ENCODE data around the gene DOCK9.

Gene DOCK9

DNA sequence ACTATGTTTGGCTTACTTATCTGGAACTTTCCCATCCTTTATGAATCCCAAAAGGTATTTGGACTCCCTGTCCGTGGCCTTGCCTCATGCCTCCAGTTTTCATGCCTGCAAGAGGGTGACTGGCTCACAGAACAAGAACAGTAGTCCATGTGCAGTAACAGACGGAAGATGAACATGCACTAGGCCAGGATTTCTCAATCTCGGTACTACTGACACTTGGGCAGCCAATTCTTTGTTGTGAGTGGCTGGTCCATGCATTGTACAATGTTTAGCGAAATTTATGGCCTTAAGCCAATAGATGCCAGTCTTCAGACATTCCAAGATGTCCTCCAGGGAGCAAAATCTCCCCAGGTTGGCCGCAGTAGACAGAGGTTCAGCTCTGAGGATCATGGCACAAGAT lies 61.9 kb downstream of the DOCK9 start:
- WGBS = 98% methylated on average over 5 of the region's 5 CpGs
- no peaks in the 10 kb centered on the region for H3K9me3 ChIP-seq (ENCODE audit: control insufficient read depth, low read length)
- H3K36me3 ChIP-seq (ENCODE audit: control insufficient read depth in 1 of 2, insufficient read depth in 2 of 2, low read depth in 1 of 2, low read length in 2 of 2) = peaks cover 0 to 14% of the 10 kb centered on the region in 2 experiments
- H3K27me3 ChIP-seq (ENCODE audit: control insufficient read depth in 1 of 2, insufficient read depth in 1 of 2, low read length in 2 of 2) = no peaks in the 10 kb centered on the region
- H2BK15ac ChIP-seq (ENCODE audit: low read depth, poor library complexity, severe bottlenecking) = no peak overlapping the region
- H2BK120ac ChIP-seq (ENCODE audit: low read depth, low read length) = no peak overlapping the region
- no peak overlapping the region for H3K14ac ChIP-seq (ENCODE audit: low read length in 2 of 2)
- no peak overlapping the region for H3K18ac ChIP-seq (ENCODE audit: low read depth in 1 of 2, low read length in 2 of 2)
- no peak overlapping the region for H4K91ac ChIP-seq (ENCODE audit: low read length)
- H3K9ac ChIP-seq (ENCODE audit: low read length) = no peak overlapping the region
- no peaks in the 10 kb centered on the region for H3K4me1 ChIP-seq (ENCODE audit: control insufficient read depth, insufficient read depth, low read depth, low read length)
- no peak for DNase-seq
- no peak overlapping the region for H2AK5ac ChIP-seq (ENCODE audit: low read length, severe bottlenecking)
- no peak overlapping the region for H3K23ac ChIP-seq (ENCODE audit: low read length in 2 of 2)
- H3K4ac ChIP-seq (ENCODE audit: low read depth in 1 of 2, low read length in 2 of 2) = no peak overlapping the region
- H2BK5ac ChIP-seq (ENCODE audit: low read depth, low read length, poor library complexity, severe bottlenecking) = no peak overlapping the region
- no peak overlapping the region for H3K27ac ChIP-seq (ENCODE audit: low read length, poor library complexity, severe bottlenecking)
- no peak overlapping the region for H3K4me3 ChIP-seq (ENCODE audit: insufficient read depth in 1 of 2, low read depth in 1 of 2, low read length in 2 of 2)
- H3K79me1 ChIP-seq (replicated peaks; ENCODE audit: low read length, poor library complexity, severe bottlenecking) = peaks cover 7% of the 10 kb centered on the region
- no peak overlapping the region for H3K4me2 ChIP-seq (ENCODE audit: low read length, poor library complexity, severe bottlenecking)
- H2BK12ac ChIP-seq (ENCODE audit: low read length in 2 of 2) = no peak overlapping the region
- H2AFZ ChIP-seq (ENCODE audit: low read depth, low read length) = no peak overlapping the region
- H4K8ac ChIP-seq (ENCODE audit: low read length) = no peak overlapping the region

DNA sequence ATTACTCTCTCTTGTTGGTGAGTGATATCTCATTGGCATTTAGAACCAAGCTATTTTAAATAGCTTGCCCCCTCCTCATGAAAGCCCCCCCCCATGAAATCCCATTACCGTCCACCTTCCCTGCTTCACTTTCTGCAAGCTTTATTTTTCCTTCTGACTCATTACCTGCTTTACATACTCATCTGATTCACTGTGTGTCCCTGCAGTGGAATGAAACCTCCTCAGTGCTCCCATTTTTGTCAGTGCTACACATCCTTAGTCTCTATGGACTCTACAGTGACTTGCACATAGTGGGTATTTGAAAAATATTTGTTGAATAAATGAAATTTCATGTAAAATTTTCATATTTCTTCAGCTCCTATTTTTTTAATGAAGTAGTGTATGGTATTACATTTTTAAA lies 62.3 kb downstream of the DOCK9 start:
- Histone ChIP-seq H3K36me3 (ENCODE audit: control insufficient read depth in 1 of 2, insufficient read depth in 2 of 2, low read depth in 1 of 2, low read length in 2 of 2) (peaks cover 0 to 14% of the 10 kb centered on the region in 2 experiments), H3K4me1 (ENCODE audit: control insufficient read depth, insufficient read depth, low read depth, low read length) (no peaks in the 10 kb centered on the region), H2BK12ac (ENCODE audit: low read length in 2 of 2) (no peak overlapping the region), H4K91ac (ENCODE audit: low read length) (no peak overlapping the region), H3K79me1 (replicated peaks; ENCODE audit: low read length, poor library complexity, severe bottlenecking) (peaks cover 8% of the 10 kb centered on the region), H3K18ac (ENCODE audit: low read depth in 1 of 2, low read length in 2 of 2) (no peak overlapping the region), H3K14ac (ENCODE audit: low read length in 2 of 2) (no peak overlapping the region), H3K4ac (ENCODE audit: low read depth in 1 of 2, low read length in 2 of 2) (no peak overlapping the region), H3K23ac (ENCODE audit: low read length in 2 of 2) (no peak overlapping the region), H2BK120ac (ENCODE audit: low read depth, low read length) (no peak overlapping the region), H3K27ac (ENCODE audit: low read length, poor library complexity, severe bottlenecking) (no peak overlapping the region), H2AFZ (ENCODE audit: low read depth, low read length) (no peak overlapping the region), H3K9me3 (ENCODE audit: control insufficient read depth, low read length) (no peaks in the 10 kb centered on the region), H2BK15ac (ENCODE audit: low read depth, poor library complexity, severe bottlenecking) (no peak overlapping the region), H3K27me3 (ENCODE audit: control insufficient read depth in 1 of 2, insufficient read depth in 1 of 2, low read length in 2 of 2) (no peaks in the 10 kb centered on the region), H3K9ac (ENCODE audit: low read length) (no peak overlapping the region), H3K4me2 (ENCODE audit: low read length, poor library complexity, severe bottlenecking) (no peak overlapping the region), H2AK5ac (ENCODE audit: low read length, severe bottlenecking) (no peak overlapping the region), H3K4me3 (ENCODE audit: insufficient read depth in 1 of 2, low read depth in 1 of 2, low read length in 2 of 2) (no peak overlapping the region), H4K8ac (ENCODE audit: low read length) (no peak overlapping the region), H2BK5ac (ENCODE audit: low read depth, low read length, poor library complexity, severe bottlenecking) (no peak overlapping the region)
- WGBS = 52% methylated on average over 1 of the region's 1 CpG
- no peak for DNase-seq

DNA sequence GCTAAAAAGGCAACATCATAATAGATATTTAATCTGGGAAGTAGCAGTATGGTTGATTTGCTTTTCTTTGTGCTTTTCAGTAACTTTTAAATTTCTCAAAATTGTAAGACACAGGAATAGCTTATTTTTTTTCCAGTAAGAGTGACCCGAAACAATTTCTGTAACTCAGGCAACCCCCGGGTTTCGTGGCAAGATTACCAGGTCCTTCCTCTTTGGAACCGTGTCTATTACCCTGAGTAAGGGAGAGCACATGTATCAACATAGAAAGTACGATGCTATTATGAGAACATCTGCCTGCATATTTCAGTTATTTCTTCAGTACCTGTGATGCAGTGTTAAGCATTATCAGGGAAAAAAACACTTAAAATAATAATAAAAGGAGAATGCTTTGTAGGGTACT lies 64.1 kb downstream of the DOCK9 start:
- Histone ChIP-seq H2BK120ac (ENCODE audit: low read depth, low read length) (no peak overlapping the region), H4K8ac (ENCODE audit: low read length) (no peak overlapping the region), H3K14ac (ENCODE audit: low read length in 2 of 2) (no peak overlapping the region), H3K27ac (ENCODE audit: low read length, poor library complexity, severe bottlenecking) (no peak overlapping the region), H2BK12ac (ENCODE audit: low read length in 2 of 2) (no peak overlapping the region), H3K23ac (ENCODE audit: low read length in 2 of 2) (no peak overlapping the region), H3K4me1 (ENCODE audit: control insufficient read depth, insufficient read depth, low read depth, low read length) (no peaks in the 10 kb centered on the region), H3K4me3 (ENCODE audit: insufficient read depth in 1 of 2, low read depth in 1 of 2, low read length in 2 of 2) (no peak overlapping the region), H3K79me1 (replicated peaks; ENCODE audit: low read length, poor library complexity, severe bottlenecking) (peaks cover 8% of the 10 kb centered on the region), H2BK5ac (ENCODE audit: low read depth, low read length, poor library complexity, severe bottlenecking) (no peak overlapping the region), H2AFZ (ENCODE audit: low read depth, low read length) (no peak overlapping the region), H3K9me3 (ENCODE audit: control insufficient read depth, low read length) (no peaks in the 10 kb centered on the region), H4K91ac (ENCODE audit: low read length) (no peak overlapping the region), H3K4ac (ENCODE audit: low read depth in 1 of 2, low read length in 2 of 2) (no peak overlapping the region), H3K4me2 (ENCODE audit: low read length, poor library complexity, severe bottlenecking) (no peak overlapping the region), H2BK15ac (ENCODE audit: low read depth, poor library complexity, severe bottlenecking) (no peak overlapping the region), H3K27me3 (ENCODE audit: control insufficient read depth in 1 of 2, insufficient read depth in 1 of 2, low read length in 2 of 2) (no peaks in the 10 kb centered on the region), H3K9ac (ENCODE audit: low read length) (peak overlapping the region; percentile 17), H3K18ac (ENCODE audit: low read depth in 1 of 2, low read length in 2 of 2) (no peak overlapping the region), H3K36me3 (ENCODE audit: control insufficient read depth in 1 of 2, insufficient read depth in 2 of 2, low read depth in 1 of 2, low read length in 2 of 2) (peaks cover 0 to 11% of the 10 kb centered on the region in 2 experiments), H2AK5ac (ENCODE audit: low read length, severe bottlenecking) (no peak overlapping the region)
- no peak for DNase-seq
- WGBS = 100% methylated on average over 4 of the region's 5 CpGs

DNA sequence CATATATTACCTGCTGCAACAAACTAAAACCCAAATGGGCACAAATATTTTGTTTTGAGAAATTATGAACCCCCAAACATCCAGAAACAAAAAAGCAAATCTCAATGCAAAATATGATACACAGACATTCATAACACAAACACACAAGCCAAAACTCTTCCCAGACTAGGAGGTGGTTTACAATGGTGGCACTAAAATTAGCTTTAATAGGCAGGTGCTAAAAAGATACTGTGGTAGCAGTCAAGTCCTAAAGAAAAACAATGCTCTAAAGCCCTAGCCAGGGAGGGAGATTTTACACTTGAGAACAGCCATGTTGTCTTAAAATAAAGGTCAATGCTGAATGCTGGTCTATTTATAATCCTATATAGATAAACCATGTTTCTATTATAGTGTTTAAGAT lies 65.0 kb downstream of the DOCK9 start:
- no peak overlapping the region for H3K4me3 ChIP-seq (ENCODE audit: insufficient read depth in 1 of 2, low read depth in 1 of 2, low read length in 2 of 2)
- H3K14ac ChIP-seq (ENCODE audit: low read length in 2 of 2) = no peak overlapping the region
- H2BK5ac ChIP-seq (ENCODE audit: low read depth, low read length, poor library complexity, severe bottlenecking) = no peak overlapping the region
- no peak overlapping the region for H2BK15ac ChIP-seq (ENCODE audit: low read depth, poor library complexity, severe bottlenecking)
- no peak overlapping the region for H2BK12ac ChIP-seq (ENCODE audit: low read length in 2 of 2)
- no peak overlapping the region for H2AK5ac ChIP-seq (ENCODE audit: low read length, severe bottlenecking)
- H3K4me2 ChIP-seq (ENCODE audit: low read length, poor library complexity, severe bottlenecking) = no peak overlapping the region
- no peak overlapping the region for H3K18ac ChIP-seq (ENCODE audit: low read depth in 1 of 2, low read length in 2 of 2)
- peaks cover 6% of the 10 kb centered on the region for H3K79me1 ChIP-seq (replicated peaks; ENCODE audit: low read length, poor library complexity, severe bottlenecking)
- no peak overlapping the region for H3K9ac ChIP-seq (ENCODE audit: low read length)
- no peaks in the 10 kb centered on the region for H3K4me1 ChIP-seq (ENCODE audit: control insufficient read depth, insufficient read depth, low read depth, low read length)
- H2AFZ ChIP-seq (ENCODE audit: low read depth, low read length) = no peak overlapping the region
- H3K9me3 ChIP-seq (ENCODE audit: control insufficient read depth, low read length) = no peaks in the 10 kb centered on the region
- H3K23ac ChIP-seq (ENCODE audit: low read length in 2 of 2) = no peak overlapping the region
- H2BK120ac ChIP-seq (ENCODE audit: low read depth, low read length) = no peak overlapping the region
- H3K27ac ChIP-seq (ENCODE audit: low read length, poor library complexity, severe bottlenecking) = no peak overlapping the region
- no peak overlapping the region for H3K4ac ChIP-seq (ENCODE audit: low read depth in 1 of 2, low read length in 2 of 2)
- H3K36me3 ChIP-seq (ENCODE audit: control insufficient read depth in 1 of 2, insufficient read depth in 2 of 2, low read depth in 1 of 2, low read length in 2 of 2) = peaks cover 0 to 7% of the 10 kb centered on the region in 2 experiments
- no peak overlapping the region for H4K8ac ChIP-seq (ENCODE audit: low read length)
- H3K27me3 ChIP-seq (ENCODE audit: control insufficient read depth in 1 of 2, insufficient read depth in 1 of 2, low read length in 2 of 2) = no peaks in the 10 kb centered on the region
- no peak overlapping the region for H4K91ac ChIP-seq (ENCODE audit: low read length)
- no peak for DNase-seq

Measured in mesenchymal stem cell (in vitro differentiated cells and primary cell).